Gastroesophageal sphincter (tissue), 4 donors: ENCODE data around the gene CROCC2. TPM values are rescaled to one million over a fixed set of nuclear protein-coding genes. Genes with fewer than 3 reads are reported as not detected.

Experiments used
- ATAC-seq: fragments of 150-250 bp; one replicate; pipeline ENCODE4 v1.9.1; 2016; ENCODE audit warnings: mild to moderate bottlenecking, moderate library complexity
- H3K27ac ChIP-seq, 4 donors: fragments of 200-600 bp; sonication (generic) in 3 of 4; 1 replicate in 3 of 4; 2 replicates in 1 of 4; pipeline ENCODE4 v1.5.1; 2016 to 2019
- H3K27me3 ChIP-seq: fragments of 200-600 bp; sonication (generic); one replicate; pipeline ENCODE4 v1.5.1; 2019
- H3K36me3 ChIP-seq, 2 donors: fragments of 200-600 bp; sonication (generic); one replicate each; pipeline ENCODE4 v1.5.1; 2019; ENCODE audit warnings: control low read depth in 1 of 2
- H3K4me1 ChIP-seq, 3 donors: fragments of 200-600 bp; sonication (generic); 1 replicate in 2 of 3; 2 replicates in 1 of 3; pipeline ENCODE4 v1.5.1; 2016 to 2019; ENCODE audit warnings: control low read depth in 2 of 3
- H3K4me3 ChIP-seq, 2 donors: fragments of 200-600 bp; sonication (generic); one replicate each; pipeline ENCODE4 v1.5.1; 2019; ENCODE audit warnings: mild to moderate bottlenecking in 1 of 2, moderate library complexity in 1 of 2
- H3K9me3 ChIP-seq, 3 donors: fragments of 200-600 bp; sonication (generic); one replicate each; pipeline ENCODE4 v1.5.1; 2017 to 2019; ENCODE audit warnings: control low read depth in 2 of 3
- EP300 ChIP-seq: sonication (generic); formaldehyde crosslinking; IDR thresholded peaks from one replicate; pipeline ENCODE4 v1.6.1; 2017; ENCODE audit warnings: antibody characterized with exemption, mild to moderate bottlenecking
- POLR2A ChIP-seq, 2 donors: fragments of 450-650 bp; IDR thresholded peaks; one replicate each; pipeline ENCODE4 v1.6.1; 2017; ENCODE audit warnings: antibody characterized with exemption in 2 of 2, mild to moderate bottlenecking in 2 of 2, moderate library complexity in 1 of 2
- POLR2AphosphoS5 ChIP-seq: sonication (generic); formaldehyde crosslinking; IDR thresholded peaks from one replicate; pipeline ENCODE4 v1.6.1; 2017; ENCODE audit warnings: antibody characterized with exemption
- WGBS, 2 donors: methylation state at CpG; one replicate each; pipeline ENCODE4 v1.1.5; 2018; ENCODE audit warnings: low coverage in 1 of 2; 5-methylcytosine and 5-hydroxymethylcytosine counted together
- total RNA-seq, 4 donors: library from RNA; depleted of rRNA; stranded (reverse); fragments of >200 nt; gene quantifications; one replicate each; pipeline ENCODE4 v1.1.0, GENCODE V29; 2016
- TF ChIP-seq, protein P1 (sequence below), 4 experiments: fragments of 200-600 bp in 2 of 4; fragments of 450-650 bp in 2 of 4; sonication (generic) in 1 of 4; IDR thresholded peaks; one replicate each; pipeline ENCODE4 v1.5.1; 2017 to 2019; ENCODE audit warnings: antibody characterized with exemption in 4 of 4, mild to moderate bottlenecking in 2 of 4, moderate library complexity in 2 of 4

The CROCC2 gene
- total RNA-seq, 4 donors from 2014 or later, result not detected

- Histone ChIP-seq H3K9me3 (peaks cover 0 to 14% (median 0%) of the 10 kb centered on the region in 3 donors), H3K36me3 (no peaks in the 10 kb centered on the region), H3K27me3 (peaks cover 29% of the 10 kb centered on the region), H3K4me3 (no peak overlapping the region), H3K27ac (no peak overlapping the region), H3K4me1 (peaks cover 0 to 11% (median 0%) of the 10 kb centered on the region in 3 donors)
- ATAC-seq, result no peak
- 96% methylated on average over 4 of the region's 14 CpGs; no CpG with 5 or more reads in 1 of the 2 donors for WGBS, 2 donors
- TF ChIP-seq, protein P1, sequence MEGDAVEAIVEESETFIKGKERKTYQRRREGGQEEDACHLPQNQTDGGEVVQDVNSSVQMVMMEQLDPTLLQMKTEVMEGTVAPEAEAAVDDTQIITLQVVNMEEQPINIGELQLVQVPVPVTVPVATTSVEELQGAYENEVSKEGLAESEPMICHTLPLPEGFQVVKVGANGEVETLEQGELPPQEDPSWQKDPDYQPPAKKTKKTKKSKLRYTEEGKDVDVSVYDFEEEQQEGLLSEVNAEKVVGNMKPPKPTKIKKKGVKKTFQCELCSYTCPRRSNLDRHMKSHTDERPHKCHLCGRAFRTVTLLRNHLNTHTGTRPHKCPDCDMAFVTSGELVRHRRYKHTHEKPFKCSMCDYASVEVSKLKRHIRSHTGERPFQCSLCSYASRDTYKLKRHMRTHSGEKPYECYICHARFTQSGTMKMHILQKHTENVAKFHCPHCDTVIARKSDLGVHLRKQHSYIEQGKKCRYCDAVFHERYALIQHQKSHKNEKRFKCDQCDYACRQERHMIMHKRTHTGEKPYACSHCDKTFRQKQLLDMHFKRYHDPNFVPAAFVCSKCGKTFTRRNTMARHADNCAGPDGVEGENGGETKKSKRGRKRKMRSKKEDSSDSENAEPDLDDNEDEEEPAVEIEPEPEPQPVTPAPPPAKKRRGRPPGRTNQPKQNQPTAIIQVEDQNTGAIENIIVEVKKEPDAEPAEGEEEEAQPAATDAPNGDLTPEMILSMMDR (IDR thresholded peaks at IDR 0.05), result no peak
- no peak for TF ChIP-seq POLR2AphosphoS5
- TF ChIP-seq POLR2A (IDR thresholded peaks at IDR 0.05), result no peak
- TF ChIP-seq EP300, result no peak
Measured at GRCh38 chr2:240925191-240925567, 19.0 kb downstream of the CROCC2 start.

- no peak overlapping the region for H3K27ac ChIP-seq
- H3K4me3 ChIP-seq, result no peak overlapping the region
- ATAC-seq, result no peak
- H3K27me3 ChIP-seq, result peaks cover 36% of the 10 kb centered on the region
- TF ChIP-seq POLR2AphosphoS5 (no peak), POLR2A (IDR thresholded peaks at IDR 0.05) (no peak), EP300 (no peak)
- TF ChIP-seq, protein P1 (IDR thresholded peaks at IDR 0.05), result no peak
- whole genome bisulfite sequencing, 2 donors, result no CpG with 5 or more reads among the region's 29 CpGs
- peaks cover 0 to 14% (median 0%) of the 10 kb centered on the region in 3 donors for H3K9me3 ChIP-seq
- H3K36me3 ChIP-seq, result no peaks in the 10 kb centered on the region
- H3K4me1 ChIP-seq, result peaks cover 0 to 11% (median 0%) of the 10 kb centered on the region in 3 donors
Measured at GRCh38 chr2:240925568-240926515, 19.7 kb downstream of the CROCC2 start.

DNA sequence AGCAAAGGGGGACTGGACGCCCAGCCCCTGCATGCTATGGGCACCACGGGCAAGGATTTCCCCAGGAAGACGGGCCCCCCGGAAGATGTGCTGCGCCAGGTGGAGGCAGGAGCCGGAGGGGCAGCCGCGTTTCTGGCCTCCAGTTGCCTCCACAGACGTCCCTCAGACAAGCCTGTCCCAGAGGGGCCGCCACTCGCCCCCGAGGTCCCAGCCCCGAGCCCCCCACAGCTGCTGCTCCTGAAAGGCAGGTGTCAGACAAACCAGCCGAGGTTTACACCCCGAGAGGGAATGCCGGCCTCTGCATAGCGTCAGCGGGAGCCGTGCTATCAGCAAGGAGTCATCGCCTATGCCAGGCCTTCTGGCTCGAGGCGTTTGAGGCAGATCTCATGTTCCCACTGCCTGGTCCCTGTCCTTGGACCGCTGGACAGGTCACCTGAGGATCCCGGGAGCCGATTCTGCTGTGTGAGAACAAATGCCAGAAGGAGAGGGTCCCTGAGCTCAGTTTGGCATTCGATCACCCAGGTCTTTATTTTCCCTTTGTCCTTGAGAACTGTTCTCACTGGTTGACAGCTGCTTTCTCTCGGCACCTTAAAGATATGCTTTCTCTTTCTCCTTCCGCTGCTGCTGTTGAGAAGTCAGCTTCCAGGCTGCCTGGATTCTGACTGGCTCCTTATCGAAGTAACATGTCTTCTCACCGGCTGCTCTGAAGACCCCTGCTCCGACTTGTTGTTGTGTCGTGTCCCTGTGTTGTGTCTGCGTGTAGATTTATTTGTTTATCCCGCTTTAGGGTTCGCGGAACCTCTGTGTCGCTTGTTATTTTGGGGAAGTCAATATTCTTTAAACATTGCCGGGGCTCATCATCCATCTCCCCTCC, 20.6 kb downstream of the CROCC2 start:
- TF ChIP-seq EP300 (no peak), POLR2A (IDR thresholded peaks at IDR 0.05) (no peak), POLR2AphosphoS5 (no peak)
- TF ChIP-seq, protein P1 (IDR thresholded peaks at IDR 0.05), result no peak
- no peak for ATAC-seq

GRCh38 chr2:240927390-240927781, 21.2 kb downstream of the CROCC2 start:
- ATAC-seq, result no peak
- Histone ChIP-seq H3K4me1 (peaks cover 0 to 11% (median 0%) of the 10 kb centered on the region in 3 donors), H3K27me3 (peaks cover 46% of the 10 kb centered on the region), H3K4me3 (peak overlapping the region in 1 of 2 donors; percentile 34), H3K9me3 (peaks cover 0 to 14% (median 0%) of the 10 kb centered on the region in 3 donors), H3K27ac (no peak overlapping the region), H3K36me3 (no peaks in the 10 kb centered on the region)
- 33 to 80% methylated on average over 3 to 7 of the region's 7 CpGs for WGBS, 2 donors
- TF ChIP-seq, protein P1 (IDR thresholded peaks at IDR 0.05), result no peak

More for the DNA sequence above, 20.6 kb downstream of the CROCC2 start:
- Histone ChIP-seq H3K9me3 (peaks cover 0 to 14% (median 0%) of the 10 kb centered on the region in 3 donors), H3K27me3 (peaks cover 45% of the 10 kb centered on the region), H3K36me3 (no peaks in the 10 kb centered on the region), H3K27ac (peak overlapping the region in 1 of 4 donors; percentile 25), H3K4me1 (peaks cover 0 to 11% (median 0%) of the 10 kb centered on the region in 3 donors), H3K4me3 (peak overlapping the region in 1 of 2 donors; percentile 34)
- WGBS, 2 donors, result 24 to 30% methylated on average over 14 to 15 of the region's 38 CpGs
